CD4-positive, CD25-positive, alpha-beta regulatory T cell (primary cell): ENCODE measurements around the gene ZNF536. TPM values are rescaled to one million over a fixed set of nuclear protein-coding genes. Genes with fewer than 3 reads are reported as not detected.

ENCODE experiments used
- ATAC-seq, 2 donors: fragments of 150-1000 bp; cut with Tn5 transposase; one replicate each; pipeline ENCODE4 v1.10.0; 2021; ENCODE audit warnings: low read depth in 2 of 2, moderate number of reproducible peaks in 2 of 2, moderate library complexity in 1 of 2
- DNase-seq, 3 donors: peaks; one replicate each; pipeline versions ENCODE4 v3.0.0 to v3.0.0-alpha.2; 2012 to 2022; ENCODE audit warnings: mixed read lengths in 1 of 3
- H3K27ac ChIP-seq: one replicate; pipeline ENCODE4 v1.7.0; 2013; ENCODE audit warnings: mild to moderate bottlenecking, low read length; ENCODE audit not compliant: insufficient read depth, poor library complexity, severe bottlenecking
- H3K27me3 ChIP-seq: one replicate; pipeline ENCODE4 v1.7.0; 2013; ENCODE audit warnings: low read length; ENCODE audit not compliant: control insufficient read depth, insufficient read depth
- H3K36me3 ChIP-seq: one replicate; pipeline ENCODE4 v1.7.0; 2013; ENCODE audit warnings: mild to moderate bottlenecking, low read length, moderate library complexity; ENCODE audit not compliant: control insufficient read depth, insufficient read depth
- H3K4me1 ChIP-seq: 2 replicates; pipeline ENCODE4 v1.7.0; 2013; ENCODE audit warnings: mild to moderate bottlenecking, low read length; ENCODE audit not compliant: insufficient read depth, control insufficient read depth, poor library complexity, severe bottlenecking
- H3K4me3 ChIP-seq: one replicate; pipeline ENCODE4 v1.7.0; 2013; ENCODE audit warnings: low read depth, mild to moderate bottlenecking, low read length, moderate library complexity
- H3K9me3 ChIP-seq, 2 experiments: 1 replicate in 1 of 2; 2 replicates in 1 of 2; pipeline ENCODE4 v1.7.0; 2013; ENCODE audit warnings: low read length in 2 of 2, mild to moderate bottlenecking in 1 of 2, moderate library complexity in 1 of 2; ENCODE audit not compliant: control insufficient read depth in 2 of 2
- H3K27ac Mint-ChIP-seq, 3 donors: one replicate each; pipeline ENCODE4 v1.8.0; 2020 to 2022; ENCODE audit warnings: mild to moderate bottlenecking in 3 of 3, mixed read lengths in 3 of 3, moderate library complexity in 2 of 3
- H3K27me3 Mint-ChIP-seq: one replicate; pipeline ENCODE4 v1.8.0; 2022; ENCODE audit warnings: mild to moderate bottlenecking, mixed read lengths
- H3K36me3 Mint-ChIP-seq: one replicate; pipeline ENCODE4 v1.8.0; 2020; ENCODE audit warnings: mixed read lengths
- H3K4me1 Mint-ChIP-seq, 4 donors: one replicate each; pipeline ENCODE4 v1.8.0; 2020 to 2022; ENCODE audit warnings: mixed read lengths in 4 of 4, mild to moderate bottlenecking in 1 of 4
- H3K4me3 Mint-ChIP-seq, 4 donors: one replicate each; pipeline ENCODE4 v1.8.0; 2020 to 2022; ENCODE audit warnings: mild to moderate bottlenecking in 4 of 4, mixed read lengths in 4 of 4, moderate library complexity in 3 of 4
- H3K9me3 Mint-ChIP-seq, 7 donors: one replicate each; pipeline ENCODE4 v1.8.0; 2020 to 2022; ENCODE audit warnings: mixed read lengths in 7 of 7, mild to moderate bottlenecking in 3 of 7, moderate library complexity in 2 of 7
- polyA plus RNA-seq, 4 donors: library from polyadenylated mRNA; unstranded; fragments of 300-500 nt; fragmentation: Illumina TruSeq; gene quantifications; one replicate each; pipeline ENCODE4 v1.2.3, GENCODE V29; 2021
- total RNA-seq: library from RNA; stranded (reverse); gene quantifications from one replicate; pipeline ENCODE4 v1.2.3, GENCODE V29; 2022

ZNF536 gene
- total and polyA plus RNA-seq, 5 donors from 2014 or later, result 0.14 to 0.63 (median 0.49) TPM; not detected in 1

GRCh38 chr19:30521937-30522336 is 149.8 kb downstream of the ZNF536 start:
- Mint-ChIP-seq H3K4me3 (no peak overlapping the region), H3K4me1 (no peaks in the 10 kb centered on the region), H3K27ac (no peak overlapping the region), H3K27me3 (no peaks in the 10 kb centered on the region), H3K36me3 (no peaks in the 10 kb centered on the region), H3K9me3 (peaks cover 0 to 2% (median 0%) of the 10 kb centered on the region in 7 donors)
- DNase-seq (no peak), ATAC-seq (no peak)
- no peaks in the 10 kb centered on the region for H3K9me3 ChIP-seq
- H3K27me3 ChIP-seq, result no peaks in the 10 kb centered on the region
- H3K4me1 ChIP-seq, result no peaks in the 10 kb centered on the region
- no peak overlapping the region for H3K27ac ChIP-seq
- H3K36me3 ChIP-seq, result no peaks in the 10 kb centered on the region
- no peak overlapping the region for H3K4me3 ChIP-seq

- Mint-ChIP-seq H3K27ac (no peak overlapping the region), H3K36me3 (no peaks in the 10 kb centered on the region), H3K4me1 (no peaks in the 10 kb centered on the region), H3K9me3 (peaks cover 0 to 2% (median 0%) of the 10 kb centered on the region in 7 donors), H3K27me3 (no peaks in the 10 kb centered on the region), H3K4me3 (no peak overlapping the region)
- Histone ChIP-seq H3K27ac (no peak overlapping the region), H3K27me3 (no peaks in the 10 kb centered on the region), H3K4me3 (no peak overlapping the region), H3K4me1 (no peaks in the 10 kb centered on the region), H3K9me3 (no peaks in the 10 kb centered on the region), H3K36me3 (no peaks in the 10 kb centered on the region)
- ATAC-seq (no peak), DNase-seq (no peak)
Measured at GRCh38 chr19:30522341-30522740, 150.2 kb downstream of the ZNF536 start.

- no peak overlapping the region for H3K27ac Mint-ChIP-seq
- Histone ChIP-seq H3K27me3 (no peaks in the 10 kb centered on the region), H3K4me3 (no peak overlapping the region), H3K36me3 (no peaks in the 10 kb centered on the region), H3K4me1 (no peaks in the 10 kb centered on the region), H3K9me3 (no peaks in the 10 kb centered on the region), H3K27ac (no peak overlapping the region)
- DNase-seq, result no peak
- no peaks in the 10 kb centered on the region for H3K4me1 Mint-ChIP-seq
- peaks cover 0 to 2% (median 0%) of the 10 kb centered on the region in 7 donors for H3K9me3 Mint-ChIP-seq
- no peak for ATAC-seq
- H3K4me3 Mint-ChIP-seq, result no peak overlapping the region
- no peaks in the 10 kb centered on the region for H3K36me3 Mint-ChIP-seq
- no peaks in the 10 kb centered on the region for H3K27me3 Mint-ChIP-seq
Measured at GRCh38 chr19:30523791-30524190, 151.6 kb downstream of the ZNF536 start.

- H3K4me3 Mint-ChIP-seq, result no peak overlapping the region
- Histone ChIP-seq H3K4me1 (no peaks in the 10 kb centered on the region), H3K4me3 (no peak overlapping the region), H3K27ac (no peak overlapping the region), H3K36me3 (no peaks in the 10 kb centered on the region), H3K27me3 (no peaks in the 10 kb centered on the region), H3K9me3 (no peaks in the 10 kb centered on the region)
- no peak for ATAC-seq
- no peaks in the 10 kb centered on the region for H3K36me3 Mint-ChIP-seq
- no peak for DNase-seq
- H3K27ac Mint-ChIP-seq, result no peak overlapping the region
- H3K9me3 Mint-ChIP-seq, result peaks cover 0 to 2% (median 0%) of the 10 kb centered on the region in 7 donors
- H3K27me3 Mint-ChIP-seq, result no peaks in the 10 kb centered on the region
- no peaks in the 10 kb centered on the region for H3K4me1 Mint-ChIP-seq
Measured at GRCh38 chr19:30525383-30525782, 153.2 kb downstream of the ZNF536 start.

GRCh38 chr19:30528919-30529318 is 156.7 kb downstream of the ZNF536 start:
- DNase-seq (no peak), ATAC-seq (no peak)
- no peak overlapping the region for H3K27ac Mint-ChIP-seq
- Histone ChIP-seq H3K36me3 (no peaks in the 10 kb centered on the region), H3K9me3 (no peaks in the 10 kb centered on the region), H3K4me1 (no peaks in the 10 kb centered on the region), H3K27ac (no peak overlapping the region), H3K4me3 (no peak overlapping the region), H3K27me3 (no peaks in the 10 kb centered on the region)
- H3K4me1 Mint-ChIP-seq, result no peaks in the 10 kb centered on the region
- H3K9me3 Mint-ChIP-seq, result peaks cover 0 to 2% (median 0%) of the 10 kb centered on the region in 7 donors
- no peaks in the 10 kb centered on the region for H3K36me3 Mint-ChIP-seq
- H3K4me3 Mint-ChIP-seq, result no peak overlapping the region
- H3K27me3 Mint-ChIP-seq, result peaks cover 6% of the 10 kb centered on the region

- H3K4me1 ChIP-seq, result no peaks in the 10 kb centered on the region
- H3K9me3 ChIP-seq, result no peaks in the 10 kb centered on the region
- H3K27ac ChIP-seq, result no peak overlapping the region
- Mint-ChIP-seq H3K9me3 (peaks cover 0 to 2% (median 0%) of the 10 kb centered on the region in 7 donors), H3K27ac (no peak overlapping the region), H3K27me3 (peaks cover 6% of the 10 kb centered on the region), H3K36me3 (no peaks in the 10 kb centered on the region), H3K4me1 (no peaks in the 10 kb centered on the region), H3K4me3 (no peak overlapping the region)
- no peak overlapping the region for H3K4me3 ChIP-seq
- ATAC-seq, result no peak
- no peak for DNase-seq
- H3K36me3 ChIP-seq, result no peaks in the 10 kb centered on the region
- no peaks in the 10 kb centered on the region for H3K27me3 ChIP-seq
Measured at GRCh38 chr19:30529876-30530275, 157.7 kb downstream of the ZNF536 start.

GRCh38 chr19:30530751-30531150 is 158.6 kb downstream of the ZNF536 start:
- Histone ChIP-seq H3K27me3 (no peaks in the 10 kb centered on the region), H3K4me3 (no peak overlapping the region), H3K4me1 (no peaks in the 10 kb centered on the region), H3K36me3 (no peaks in the 10 kb centered on the region), H3K9me3 (no peaks in the 10 kb centered on the region), H3K27ac (no peak overlapping the region)
- no peaks in the 10 kb centered on the region for H3K36me3 Mint-ChIP-seq
- H3K9me3 Mint-ChIP-seq, result peaks cover 0 to 2% (median 0%) of the 10 kb centered on the region in 7 donors
- no peak for ATAC-seq
- H3K27ac Mint-ChIP-seq, result no peak overlapping the region
- H3K4me3 Mint-ChIP-seq, result no peak overlapping the region
- H3K27me3 Mint-ChIP-seq, result peaks cover 6% of the 10 kb centered on the region
- DNase-seq, result no peak
- H3K4me1 Mint-ChIP-seq, result no peaks in the 10 kb centered on the region

- Mint-ChIP-seq H3K27ac (no peak overlapping the region), H3K4me3 (no peak overlapping the region), H3K36me3 (no peaks in the 10 kb centered on the region), H3K9me3 (no peaks in the 10 kb centered on the region), H3K4me1 (no peaks in the 10 kb centered on the region), H3K27me3 (peaks cover 6% of the 10 kb centered on the region)
- DNase-seq, result no peak
- no peaks in the 10 kb centered on the region for H3K9me3 ChIP-seq
- H3K27ac ChIP-seq, result no peak overlapping the region
- H3K36me3 ChIP-seq, result no peaks in the 10 kb centered on the region
- no peak for ATAC-seq
- no peak overlapping the region for H3K4me3 ChIP-seq
- no peaks in the 10 kb centered on the region for H3K4me1 ChIP-seq
- no peaks in the 10 kb centered on the region for H3K27me3 ChIP-seq
Measured at GRCh38 chr19:30535011-30535410, 162.8 kb downstream of the ZNF536 start.
